GM23338 (cell line): ENCODE data around the gene STARD3. TPM values are rescaled to one million over a fixed set of nuclear protein-coding genes. Genes with fewer than 3 reads are reported as not detected.
A peak's percentile ranks its signal among the peaks of the same experiment; 100 is the strongest.

Experiments
- ATAC-seq: fragments of 200-7000 bp; cut with Tn5 transposase; 3 replicates; pipeline ENCODE4 v1.9.1; 2020
- DNase-seq: peaks from one replicate; pipeline ENCODE4 v3.0.0-alpha.2; 2015; ENCODE audit warnings: low spot score
- H2AFZ ChIP-seq: fragments of 200-600 bp; sonication (generic); 2 replicates; pipeline ENCODE4 v1.8.0; 2016; ENCODE audit warnings: antibody characterized with exemption, mild to moderate bottlenecking, moderate library complexity
- H3F3A ChIP-seq: fragments of 200-600 bp; sonication (generic); replicated peaks from 2 replicates; pipeline ENCODE4 v1.8.0; 2017; ENCODE audit warnings: antibody characterized with exemption, mixed run types, low read depth
- H3K27ac ChIP-seq: fragments of 200-600 bp; sonication (generic); 2 replicates; pipeline ENCODE4 v1.6.1; 2016; ENCODE audit warnings: low read depth
- H3K27me3 ChIP-seq: fragments of 200-600 bp; sonication (generic); 2 replicates; pipeline ENCODE4 v1.8.0; 2016; ENCODE audit warnings: mild to moderate bottlenecking, mixed run types, moderate library complexity; ENCODE audit not compliant: insufficient read depth
- H3K36me3 ChIP-seq: fragments of 200-600 bp; sonication (generic); 2 replicates; pipeline ENCODE4 v1.8.0; 2016; ENCODE audit warnings: mild to moderate bottlenecking; ENCODE audit not compliant: insufficient read depth
- H3K4me1 ChIP-seq: fragments of 200-600 bp; sonication (generic); 2 replicates; pipeline ENCODE4 v1.8.0; 2016; ENCODE audit warnings: mild to moderate bottlenecking, moderate library complexity; ENCODE audit not compliant: insufficient read depth
- H3K4me2 ChIP-seq: fragments of 200-600 bp; sonication (generic); 2 replicates; pipeline ENCODE4 v1.7.1; 2017; ENCODE audit warnings: mixed run types
- H3K4me3 ChIP-seq: fragments of 200-600 bp; sonication (generic); 2 replicates; pipeline ENCODE4 v1.6.1; 2016; ENCODE audit warnings: mixed run types
- H3K79me2 ChIP-seq: fragments of 200-600 bp; sonication (generic); replicated peaks from 2 replicates; pipeline ENCODE4 v1.8.0; 2017; ENCODE audit warnings: mild to moderate bottlenecking; ENCODE audit not compliant: insufficient read depth
- H3K9me2 ChIP-seq: fragments of 200-600 bp; sonication (generic); 2 replicates; pipeline ENCODE4 v1.8.0; 2017; ENCODE audit not compliant: insufficient read depth
- H4K20me1 ChIP-seq: fragments of 200-600 bp; sonication (generic); replicated peaks from 2 replicates; pipeline ENCODE4 v1.8.0; 2017; ENCODE audit warnings: mild to moderate bottlenecking; ENCODE audit not compliant: insufficient read depth
- H3K27ac Mint-ChIP-seq: 2 replicates; pipeline ENCODE4 v1.8.0; 2020; ENCODE audit warnings: inconsistent platforms, mild to moderate bottlenecking, moderate library complexity, mixed read lengths
- H3K27me3 Mint-ChIP-seq: 3 replicates; pipeline ENCODE4 v1.8.0; 2022; ENCODE audit warnings: low read depth, mild to moderate bottlenecking, moderate library complexity, mixed read lengths, inconsistent platforms; ENCODE audit not compliant: insufficient read depth, poor library complexity
- H3K36me3 Mint-ChIP-seq: 3 replicates; pipeline ENCODE4 v1.8.0; 2021; ENCODE audit warnings: low read depth, mild to moderate bottlenecking, inconsistent platforms, moderate library complexity, mixed read lengths
- H3K4me1 Mint-ChIP-seq: 3 replicates; pipeline ENCODE4 v1.8.0; 2020; ENCODE audit warnings: mild to moderate bottlenecking, inconsistent platforms, mixed read lengths
- H3K4me3 Mint-ChIP-seq: 3 replicates; pipeline ENCODE4 v1.8.0; 2021; ENCODE audit warnings: moderate library complexity, mild to moderate bottlenecking, inconsistent platforms, mixed read lengths
- H3K9me3 Mint-ChIP-seq: 3 replicates; pipeline ENCODE4 v1.8.0; 2020; ENCODE audit warnings: moderate library complexity, mild to moderate bottlenecking, inconsistent platforms, mixed read lengths
- CREB1 ChIP-seq: fragments of 250-450 bp; sonication (Bioruptor Pico); IDR thresholded peaks from 2 replicates; pipeline ENCODE4 v1.5.0; 2020; ENCODE audit warnings: low read depth, mild to moderate bottlenecking, moderate library complexity
- CTCF ChIP-seq, 2 experiments: fragments of 200-600 bp in 1 of 2; sonication (generic) in 1 of 2; conservative IDR thresholded peaks; 2 replicates each; pipeline versions ENCODE4 v1.5.1 to v1.6.1; 2016 to 2017; ENCODE audit warnings: antibody characterized with exemption in 2 of 2, low read depth in 2 of 2, mild to moderate bottlenecking in 2 of 2, moderate library complexity in 1 of 2
- ETS1 ChIP-seq: IDR thresholded peaks from 2 replicates; pipeline ENCODE4 v1.6.1; 2016; ENCODE audit warnings: antibody characterized with exemption
- EZH2 ChIP-seq: fragments of 200-600 bp; sonication (generic); IDR thresholded peaks from one replicate; pipeline ENCODE4 v1.8.0; 2017; ENCODE audit warnings: antibody characterized with exemption, mild to moderate bottlenecking, low read depth; ENCODE audit not compliant: unreplicated experiment
- EZH2phosphoT487 ChIP-seq: fragments of 200-600 bp; sonication (generic); IDR thresholded peaks from one replicate; pipeline ENCODE4 v1.8.1; 2018; ENCODE audit warnings: antibody characterized with exemption; ENCODE audit not compliant: unreplicated experiment
- JUNB ChIP-seq: IDR thresholded peaks from one replicate; pipeline ENCODE4 v1.6.1; 2016; ENCODE audit warnings: antibody characterized with exemption; ENCODE audit not compliant: unreplicated experiment
- NANOG ChIP-seq: IDR thresholded peaks from 2 replicates; pipeline ENCODE4 v1.6.1; 2016; ENCODE audit warnings: antibody characterized with exemption, borderline replicate concordance
- POLR2AphosphoS5 ChIP-seq: IDR thresholded peaks from 2 replicates; pipeline ENCODE4 v1.6.1; 2016; ENCODE audit warnings: antibody characterized with exemption, low read depth
- REST ChIP-seq: IDR thresholded peaks from one replicate; pipeline ENCODE4 v1.6.1; 2018; ENCODE audit warnings: antibody characterized with exemption; ENCODE audit not compliant: unreplicated experiment
- STAT1 ChIP-seq: IDR thresholded peaks from one replicate; pipeline ENCODE4 v1.6.1; 2016; ENCODE audit warnings: antibody characterized with exemption; ENCODE audit not compliant: unreplicated experiment
- ZNF114 ChIP-seq: fragments of 250-450 bp; sonication (Bioruptor Pico); IDR thresholded peaks from 2 replicates; pipeline ENCODE4 v1.5.0; 2020; ENCODE audit warnings: mild to moderate bottlenecking, moderate library complexity
- ZNF331 ChIP-seq: fragments of 250-450 bp; sonication (Bioruptor Pico); IDR thresholded peaks from 2 replicates; pipeline ENCODE4 v1.5.0; 2020; ENCODE audit warnings: low read depth, mild to moderate bottlenecking, moderate library complexity
- ZNF462 ChIP-seq: fragments of 250-450 bp; sonication (Bioruptor Pico); IDR thresholded peaks from 2 replicates; pipeline ENCODE4 v1.5.0; 2020; ENCODE audit warnings: mild to moderate bottlenecking, moderate library complexity
- polyA plus RNA-seq: library from polyadenylated mRNA; unstranded; fragments of >200 nt; fragmentation: Nextera tagmentation; extraction: Ambion mirVana; gene quantifications from 2 replicates; pipeline ENCODE4 v1.2.1, GENCODE V29; 2016
- total RNA-seq: library from RNA; depleted of rRNA; stranded (reverse); fragments of >200 nt; shearing (Covaris generic); gene quantifications from 2 replicates; pipeline ENCODE4 v1.2.3, GENCODE V29; 2014

The STARD3 gene
- total and polyA plus RNA-seq, 2 experiments from 2014 or later: 26.4 to 53.3 TPM

- ATAC-seq (peak; percentile 10), DNase-seq (peak; percentile 54)
- no peaks in the 10 kb centered on the region for H3K27me3 ChIP-seq
- peak overlapping the region; percentile 97 for H3K4me3 Mint-ChIP-seq
- H3F3A ChIP-seq: peaks cover 8% of the 10 kb centered on the region
- H3K36me3 ChIP-seq: no peaks in the 10 kb centered on the region
- peaks cover 22% of the 10 kb centered on the region for H3K36me3 Mint-ChIP-seq
- peak overlapping the region; percentile 75 for H3K4me2 ChIP-seq
- peaks cover 72% of the 10 kb centered on the region for H3K4me1 Mint-ChIP-seq
- no peaks in the 10 kb centered on the region for H3K9me2 ChIP-seq
- peaks cover 75% of the 10 kb centered on the region for H3K4me1 ChIP-seq
- peak overlapping the region; percentile 61 for H3K27ac Mint-ChIP-seq
- peaks cover 79% of the 10 kb centered on the region for H3K79me2 ChIP-seq
- peak overlapping the region; percentile 83; the same call in 1 of the 2 replicates for H3K27ac ChIP-seq
- 0 out of 2 replicates have a peak overlapping the region, but pooled peaks have one; percentile 47 for H2AFZ ChIP-seq
- peaks cover 12% of the 10 kb centered on the region for H3K27me3 Mint-ChIP-seq
- H3K9me3 Mint-ChIP-seq: no peaks in the 10 kb centered on the region
- peaks cover 19% of the 10 kb centered on the region for H4K20me1 ChIP-seq
- no peak for TF ChIP-seq JUNB
- TF ChIP-seq ZNF331 (CRISPR knock-in tag): no peak
- no peak for TF ChIP-seq STAT1
- no peak for TF ChIP-seq ZNF114 (CRISPR knock-in tag)
- TF ChIP-seq NANOG: no peak
- TF ChIP-seq CREB1 (CRISPR knock-in tag): no peak
- TF ChIP-seq CTCF (conservative IDR thresholded peaks at IDR 0.05; ENCODE audit: low read depth in 2 of 2): no peak; a peak in 1 of 4 replicates
- TF ChIP-seq EZH2: no peak
- no peak for TF ChIP-seq REST
- no peak for TF ChIP-seq POLR2AphosphoS5
- TF ChIP-seq ZNF462 (CRISPR knock-in tag): no peak
- no peak for TF ChIP-seq EZH2phosphoT487
- TF ChIP-seq ETS1: no peak
- peak overlapping the region; percentile 97 for H3K4me3 ChIP-seq
These were observed 63.4 kb downstream of the STARD3 start for GRCh38 chr17:39700148-39700987.
